Heart left ventricle (tissue), 16 donors: ENCODE data around the gene RIMS4. TPM values are rescaled to one million over a fixed set of nuclear protein-coding genes. Genes with fewer than 3 reads are reported as not detected.

Source experiments
- ATAC-seq, 4 donors: fragments of 200-7000 bp; cut with Tn5 transposase; one replicate each; pipeline ENCODE4 v1.9.1; 2020 to 2022; ENCODE audit warnings: moderate library complexity in 4 of 4, mild to moderate bottlenecking in 3 of 4, moderate number of reproducible peaks in 1 of 4
- DNase-seq, 5 donors: peaks; one replicate each; pipeline ENCODE4 v3.0.0-alpha.2; 2020
- H3K27ac ChIP-seq, 12 donors: fragments of 200-600 bp; sonication (generic) in 4 of 12; one replicate each; pipeline versions ENCODE4 v1.5.0 to v1.8.0; 2016 to 2022; ENCODE audit warnings: mild to moderate bottlenecking in 2 of 12
- H3K27me3 ChIP-seq, 9 donors: fragments of 200-600 bp; sonication (generic) in 2 of 9; one replicate each; pipeline versions ENCODE4 v1.5.1 to v1.8.0; 2016 to 2022; ENCODE audit warnings: mild to moderate bottlenecking in 3 of 9
- H3K36me3 ChIP-seq, 9 donors: fragments of 200-600 bp; sonication (generic) in 2 of 9; one replicate each; pipeline versions ENCODE4 v1.5.0 to v1.8.0; 2018 to 2022; ENCODE audit warnings: mild to moderate bottlenecking in 2 of 9
- H3K4me1 ChIP-seq, 12 donors: fragments of 200-600 bp; sonication (generic) in 4 of 12; one replicate each; pipeline versions ENCODE4 v1.5.0 to v1.8.0; 2016 to 2022; ENCODE audit warnings: mild to moderate bottlenecking in 3 of 12
- H3K4me3 ChIP-seq, 12 donors: fragments of 200-600 bp; sonication (generic) in 4 of 12; one replicate each; pipeline versions ENCODE4 v1.5.0 to v1.8.0; 2017 to 2022; ENCODE audit warnings: mild to moderate bottlenecking in 9 of 12, moderate library complexity in 4 of 12
- H3K9me3 ChIP-seq, 12 donors: fragments of 200-600 bp; sonication (generic) in 4 of 12; one replicate each; pipeline versions ENCODE4 v1.5.0 to v1.8.0; 2016 to 2022; ENCODE audit warnings: mild to moderate bottlenecking in 1 of 12
- POLR2A ChIP-seq, 2 donors: fragments of 450-650 bp; IDR thresholded peaks; one replicate each; pipeline ENCODE4 v1.6.1; 2017; ENCODE audit warnings: antibody characterized with exemption in 2 of 2, mild to moderate bottlenecking in 2 of 2, moderate library complexity in 2 of 2
- WGBS, 4 donors: extraction: QIAGEN DNeasy Blood & Tissue Kit in 2 of 4; methylation state at CpG; one replicate each; pipeline versions ENCODE4 v1.1.5 to v1.1.7; 2013 to 2018; 5-methylcytosine and 5-hydroxymethylcytosine counted together
- intact Hi-C, 10 donors: fragments of 100-400 bp; cut with DNase I; formaldehyde crosslinking; loops; one replicate each; pipeline versions ENCODE4 v1.11.1 to v1.14.2; 2022
- polyA plus RNA-seq, 2 donors: library from polyadenylated mRNA; stranded (reverse); fragments of 200-250 nt; gene quantifications; one replicate each; pipeline ENCODE4 v1.2.3, GENCODE V29; 2013
- total RNA-seq, 9 donors: library from RNA; depleted of rRNA in 2 of 9; stranded (reverse); fragments of >200 nt in 2 of 9; fragmentation: NEBNext Ultra II Directional in 3 of 9; extraction: Animal tissue kit (Norgen Biotek cat#: 25700) in 3 of 9; gene quantifications; one replicate each; pipeline versions ENCODE4 v1.1.0 to v1.2.4, GENCODE V29; 2016 to 2023
- TF ChIP-seq, protein P1 (sequence below), 12 donors: fragments of 200-600 bp; sonication (generic) in 4 of 12; IDR thresholded peaks; one replicate each; pipeline versions ENCODE4 v1.5.0 to v1.8.0; 2018 to 2022; ENCODE audit warnings: antibody characterized with exemption in 12 of 12, mild to moderate bottlenecking in 5 of 12
- donor health status: ischemic (EF 13 %, LVEDD 7.1; RV severe dilation, severe dysfunction).
- donor health status: healthy with polysubstance abuse.
- donor health status: DM: no; HTN: yes; CAD: no.
- donor health status: DM: no; HTN: no; CAD: no.
- donor health status: ischemic (EF 25% LVEDD 6.9; RV normal size, moderate dysfunction).
- donor health status: ischemic (EF 25% LVEDD 5.7; RV mildly dilated, moderate dysfunction).
- donor health status: healthy.
- donor health status: DM: yes; HTN: yes; CAD: no.
- donor health status: ischemic (EF 35%, LVEDD 5.7; RV mildly dilated, moderate dysfunction).
- donor health status: nonischemic (EF 11% LVEDD 7.7; RV severe dilation, severe dysfunction).
- donor health status: DM: yes; HTN: yes; CAD: no.
- donor health status: PGD.
- donor health status: ischemic (EF 29% LVEDD 5.4; RV normal size, mild dysfunction).
- donor health status: nonischemic (EF 23%, LVEDD 6.1; RV moderate dilation, normal function).

RIMS4 gene
- total and polyA plus RNA-seq, 11 donors: 0.04 to 0.59 (median 0.11) TPM; not detected in 5

- DNase-seq (no peak), ATAC-seq (no peak)
- Histone ChIP-seq H3K9me3 (peaks cover 0 to 5% (median 0%) of the 10 kb centered on the region in 12 donors), H3K4me1 (no peaks in the 10 kb centered on the region), H3K27me3 (peaks cover 0 to 36% (median 12%) of the 10 kb centered on the region in 9 donors), H3K27ac (no peak overlapping the region), H3K4me3 (no peak overlapping the region), H3K36me3 (no peaks in the 10 kb centered on the region)
- intact Hi-C loops: no loop called here
- 81 to 88% (median 86%) methylated on average over 5 of the region's 5 CpGs for WGBS, 4 donors
- no peak for TF ChIP-seq POLR2A (IDR thresholded peaks at IDR 0.05)
- TF ChIP-seq, protein P1, sequence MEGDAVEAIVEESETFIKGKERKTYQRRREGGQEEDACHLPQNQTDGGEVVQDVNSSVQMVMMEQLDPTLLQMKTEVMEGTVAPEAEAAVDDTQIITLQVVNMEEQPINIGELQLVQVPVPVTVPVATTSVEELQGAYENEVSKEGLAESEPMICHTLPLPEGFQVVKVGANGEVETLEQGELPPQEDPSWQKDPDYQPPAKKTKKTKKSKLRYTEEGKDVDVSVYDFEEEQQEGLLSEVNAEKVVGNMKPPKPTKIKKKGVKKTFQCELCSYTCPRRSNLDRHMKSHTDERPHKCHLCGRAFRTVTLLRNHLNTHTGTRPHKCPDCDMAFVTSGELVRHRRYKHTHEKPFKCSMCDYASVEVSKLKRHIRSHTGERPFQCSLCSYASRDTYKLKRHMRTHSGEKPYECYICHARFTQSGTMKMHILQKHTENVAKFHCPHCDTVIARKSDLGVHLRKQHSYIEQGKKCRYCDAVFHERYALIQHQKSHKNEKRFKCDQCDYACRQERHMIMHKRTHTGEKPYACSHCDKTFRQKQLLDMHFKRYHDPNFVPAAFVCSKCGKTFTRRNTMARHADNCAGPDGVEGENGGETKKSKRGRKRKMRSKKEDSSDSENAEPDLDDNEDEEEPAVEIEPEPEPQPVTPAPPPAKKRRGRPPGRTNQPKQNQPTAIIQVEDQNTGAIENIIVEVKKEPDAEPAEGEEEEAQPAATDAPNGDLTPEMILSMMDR (IDR thresholded peaks at IDR 0.05): no peak
Measured at GRCh38 chr20:44840826-44841225, 30.5 kb upstream of the RIMS4 start.

DNA sequence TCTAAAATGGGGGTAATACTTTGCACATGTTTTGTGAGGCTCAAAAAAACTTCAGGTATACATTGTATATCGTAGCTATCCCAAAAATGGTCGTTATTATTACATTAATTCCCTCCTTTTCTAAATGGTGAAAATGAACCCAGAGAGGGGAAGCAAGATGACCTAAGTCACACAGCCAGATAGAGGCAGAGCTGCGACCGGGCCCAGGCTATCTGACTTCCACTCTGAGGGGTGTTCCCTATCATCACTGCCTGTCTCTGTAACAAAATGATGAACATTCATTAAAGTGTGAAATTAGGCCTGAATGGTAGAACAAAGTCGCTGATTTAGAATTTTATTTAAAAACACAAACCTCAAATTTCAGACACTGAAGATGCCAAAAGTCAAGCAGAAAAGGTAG, 29.1 kb upstream of the RIMS4 start:
- no peak for ATAC-seq
- no peak overlapping the region for H3K27ac ChIP-seq
- peaks cover 0 to 5% (median 0%) of the 10 kb centered on the region in 12 donors for H3K9me3 ChIP-seq
- no peak for DNase-seq
- H3K4me3 ChIP-seq: no peak overlapping the region
- peaks cover 0 to 37% (median 12%) of the 10 kb centered on the region in 9 donors for H3K27me3 ChIP-seq
- no peaks in the 10 kb centered on the region for H3K36me3 ChIP-seq
- H3K4me1 ChIP-seq: no peaks in the 10 kb centered on the region
- WGBS, 4 donors: 76 to 91% (median 78%) methylated on average over 5 of the region's 5 CpGs
- intact Hi-C loops: no loop called here
- TF ChIP-seq, protein P1 (IDR thresholded peaks at IDR 0.05): no peak
- TF ChIP-seq POLR2A (IDR thresholded peaks at IDR 0.05): no peak

GRCh38 chr20:44838521-44838920, 28.2 kb upstream of the RIMS4 start:
- H3K27me3 ChIP-seq: peaks cover 0 to 37% (median 12%) of the 10 kb centered on the region in 9 donors
- no peak for ATAC-seq
- 85 to 93% (median 90%) methylated on average over 1 of the region's 1 CpG for WGBS, 4 donors

DNA sequence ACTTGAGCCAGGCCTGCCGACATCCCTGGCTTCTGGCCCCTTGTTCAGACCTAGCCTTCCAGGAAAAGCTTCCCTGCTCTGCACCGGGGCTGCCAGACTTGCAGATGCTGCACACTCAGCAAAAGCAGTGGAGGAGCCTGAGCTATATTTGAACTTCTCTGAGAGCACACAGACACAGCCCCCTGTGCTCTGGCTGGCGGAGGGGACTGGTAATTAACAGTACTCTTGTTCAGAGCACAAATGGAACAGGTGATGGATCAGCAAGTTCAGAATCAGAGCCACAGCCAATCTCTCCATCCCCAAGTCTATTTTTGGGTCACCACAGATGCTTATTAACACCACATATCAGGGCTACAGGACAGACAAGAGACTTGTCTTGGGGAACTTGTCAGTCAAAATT, 27.6 kb upstream of the RIMS4 start:
- Histone ChIP-seq H3K36me3 (no peaks in the 10 kb centered on the region), H3K27ac (no peak overlapping the region), H3K4me1 (no peaks in the 10 kb centered on the region), H3K9me3 (peaks cover 0 to 5% (median 0%) of the 10 kb centered on the region in 12 donors), H3K4me3 (no peak overlapping the region), H3K27me3 (peaks cover 0 to 37% (median 12%) of the 10 kb centered on the region in 9 donors)
- intact Hi-C loops: no loop called here
- no peak for ATAC-seq
- WGBS, 4 donors: 11 to 39% (median 30%) methylated on average over 2 to 3 of the region's 3 CpGs
- no peak for DNase-seq
- no peak for TF ChIP-seq POLR2A (IDR thresholded peaks at IDR 0.05)
- TF ChIP-seq, protein P1 (IDR thresholded peaks at IDR 0.05): no peak

More at GRCh38 chr20:44838521-44838920, 28.2 kb upstream of the RIMS4 start:
- Histone ChIP-seq H3K27ac (no peak overlapping the region), H3K4me3 (no peak overlapping the region), H3K9me3 (peaks cover 0 to 5% (median 0%) of the 10 kb centered on the region in 12 donors), H3K36me3 (no peaks in the 10 kb centered on the region), H3K4me1 (no peaks in the 10 kb centered on the region)
- intact Hi-C loops: no loop called here
- DNase-seq: no peak
- TF ChIP-seq POLR2A (IDR thresholded peaks at IDR 0.05): no peak
- TF ChIP-seq, protein P1 (IDR thresholded peaks at IDR 0.05): no peak
